DOHH2 (cell line): ENCODE measurements around the gene OSTN.

Experiments
- H3F3A ChIP-seq: fragments of 200-600 bp; sonication (generic), shearing (Covaris generic); 2 replicates; pipeline ENCODE4 v1.6.0; 2016; ENCODE audit warnings: antibody characterized with exemption, mild to moderate bottlenecking; ENCODE audit not compliant: control insufficient read depth, insufficient read depth
- H3K27ac ChIP-seq: fragments of 200-600 bp; sonication (generic); 2 replicates; pipeline ENCODE4 v1.5.1; 2014; ENCODE audit warnings: low read depth, mild to moderate bottlenecking, low read length, moderate library complexity
- H3K27me3 ChIP-seq: fragments of 200-600 bp; sonication (generic); 2 replicates; pipeline ENCODE4 v1.6.1; 2014; ENCODE audit warnings: mild to moderate bottlenecking, low read length, mixed read lengths; ENCODE audit not compliant: control insufficient read depth
- H3K36me3 ChIP-seq: fragments of 200-600 bp; sonication (generic); 2 replicates; pipeline ENCODE4 v1.6.1; 2014; ENCODE audit warnings: mild to moderate bottlenecking, low read length, moderate library complexity, mixed read lengths; ENCODE audit not compliant: control insufficient read depth
- H3K4me1 ChIP-seq: fragments of 200-600 bp; sonication (generic); 2 replicates; pipeline ENCODE4 v1.6.1; 2014; ENCODE audit warnings: mild to moderate bottlenecking, low read length, mixed read lengths; ENCODE audit not compliant: control insufficient read depth
- H3K4me2 ChIP-seq: fragments of 200-600 bp; sonication (generic); 2 replicates; pipeline ENCODE4 v1.6.0; 2014; ENCODE audit warnings: mild to moderate bottlenecking, low read length, moderate library complexity
- H3K4me3 ChIP-seq: fragments of 200-600 bp; sonication (generic); 2 replicates; pipeline ENCODE4 v1.5.1; 2014; ENCODE audit warnings: mild to moderate bottlenecking, low read length, mixed read lengths
- H3K79me2 ChIP-seq: fragments of 200-600 bp; sonication (generic); 2 replicates; pipeline ENCODE4 v1.6.1; 2014; ENCODE audit warnings: mild to moderate bottlenecking, low read length, mixed read lengths; ENCODE audit not compliant: control insufficient read depth
- H3K9me2 ChIP-seq: fragments of 200-600 bp; sonication (generic); replicated peaks from 2 replicates; pipeline ENCODE4 v1.6.1; 2014; ENCODE audit warnings: mild to moderate bottlenecking, low read length, mixed read lengths; ENCODE audit not compliant: control insufficient read depth
- H3K9me3 ChIP-seq: fragments of 200-600 bp; sonication (generic); 2 replicates; pipeline ENCODE4 v1.6.1; 2014; ENCODE audit warnings: antibody characterized with exemption, low read length, mixed read lengths; ENCODE audit not compliant: control insufficient read depth, insufficient read depth
- H4K20me1 ChIP-seq: fragments of 200-600 bp; sonication (generic); 2 replicates; pipeline ENCODE4 v1.6.0; 2014; ENCODE audit warnings: low read depth, mild to moderate bottlenecking, antibody characterized with exemption, low read length, moderate library complexity; ENCODE audit not compliant: control insufficient read depth, insufficient read depth
- CTCF ChIP-seq: fragments of 200-600 bp; sonication (generic); IDR thresholded peaks from one replicate; pipeline ENCODE4 v1.5.1; 2014; ENCODE audit warnings: antibody characterized with exemption, mild to moderate bottlenecking, low read depth, low read length; ENCODE audit not compliant: poor library complexity, severe bottlenecking
- EZH2phosphoT487 ChIP-seq: fragments of 200-600 bp; sonication (generic); IDR thresholded peaks from 2 replicates; pipeline ENCODE4 v1.6.1; 2017; ENCODE audit warnings: borderline replicate concordance, mild to moderate bottlenecking, antibody characterized with exemption, low read length, moderate library complexity, mixed read lengths

Gene OSTN

GRCh38 chr3:191303596-191303995, 104.6 kb downstream of the OSTN start:
- Histone ChIP-seq H3K27ac (no peak overlapping the region), H3K4me1 (peaks cover 11% of the 10 kb centered on the region), H3F3A (no peaks in the 10 kb centered on the region), H3K4me3 (no peak overlapping the region), H4K20me1 (no peaks in the 10 kb centered on the region), H3K9me3 (no peaks in the 10 kb centered on the region), H3K36me3 (no peaks in the 10 kb centered on the region), H3K4me2 (no peak overlapping the region), H3K79me2 (no peaks in the 10 kb centered on the region), H3K27me3 (no peaks in the 10 kb centered on the region), H3K9me2 (no peaks in the 10 kb centered on the region)
- TF ChIP-seq EZH2phosphoT487 (no peak), CTCF (no peak)

- Histone ChIP-seq H3K4me1 (no peaks in the 10 kb centered on the region), H4K20me1 (no peaks in the 10 kb centered on the region), H3K79me2 (no peaks in the 10 kb centered on the region), H3K4me3 (no peak overlapping the region), H3K9me3 (no peaks in the 10 kb centered on the region), H3F3A (no peaks in the 10 kb centered on the region), H3K36me3 (no peaks in the 10 kb centered on the region), H3K27ac (no peak overlapping the region), H3K4me2 (no peak overlapping the region), H3K9me2 (no peaks in the 10 kb centered on the region), H3K27me3 (no peaks in the 10 kb centered on the region)
- TF ChIP-seq EZH2phosphoT487 (no peak), CTCF (no peak)
These were observed 107.4 kb downstream of the OSTN start for GRCh38 chr3:191306428-191306827.

GRCh38 chr3:191307341-191307740, 108.3 kb downstream of the OSTN start:
- Histone ChIP-seq H3K9me3 (no peaks in the 10 kb centered on the region), H3K9me2 (no peaks in the 10 kb centered on the region), H3K79me2 (no peaks in the 10 kb centered on the region), H3K4me1 (no peaks in the 10 kb centered on the region), H3K27ac (no peak overlapping the region), H4K20me1 (no peaks in the 10 kb centered on the region), H3K4me3 (no peak overlapping the region), H3K27me3 (no peaks in the 10 kb centered on the region), H3F3A (no peaks in the 10 kb centered on the region), H3K36me3 (no peaks in the 10 kb centered on the region), H3K4me2 (no peak overlapping the region)
- TF ChIP-seq EZH2phosphoT487: no peak

DNA sequence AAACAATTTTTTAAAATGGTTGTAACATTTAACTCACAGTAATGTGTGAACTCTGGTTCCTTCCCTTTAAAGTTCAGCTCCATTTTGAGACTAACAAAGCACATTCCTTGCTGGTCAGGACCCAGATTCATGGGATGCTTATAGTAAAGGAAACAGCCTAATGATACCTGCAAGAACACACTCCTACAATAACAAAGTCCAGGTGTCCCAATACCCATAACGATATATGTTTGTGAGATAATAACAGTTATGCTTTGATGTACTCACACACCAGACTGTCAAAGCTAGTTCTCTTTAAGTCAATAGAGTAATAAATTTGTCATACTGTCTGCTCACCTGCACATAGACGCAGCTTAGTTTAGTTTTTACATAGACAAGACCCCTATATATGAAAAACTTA, 114.3 kb downstream of the OSTN start:
- Histone ChIP-seq H3K4me2 (no peak overlapping the region), H3K9me2 (no peaks in the 10 kb centered on the region), H3K36me3 (no peaks in the 10 kb centered on the region), H3K4me3 (no peak overlapping the region), H4K20me1 (no peaks in the 10 kb centered on the region), H3K4me1 (no peaks in the 10 kb centered on the region), H3K27ac (no peak overlapping the region), H3K9me3 (no peaks in the 10 kb centered on the region), H3F3A (no peaks in the 10 kb centered on the region), H3K79me2 (no peaks in the 10 kb centered on the region), H3K27me3 (no peaks in the 10 kb centered on the region)
- no peak for TF ChIP-seq EZH2phosphoT487
- TF ChIP-seq CTCF: no peak
